Progenitor cell of endocrine pancreas (in vitro differentiated cells): ENCODE data around the gene ITGB1. TPM values are rescaled to one million over a fixed set of nuclear protein-coding genes. Genes with fewer than 3 reads are reported as not detected.

ENCODE experiments used
- DNase-seq: peaks from one replicate; pipeline ENCODE4 v3.0.0; 2021; ENCODE audit warnings: low spot score; ENCODE audit not compliant: unreplicated experiment
- H3K27ac Mint-ChIP-seq: 2 replicates; pipeline ENCODE4 v1.8.0; 2021; ENCODE audit warnings: mild to moderate bottlenecking, moderate library complexity, mixed read lengths
- H3K27me3 Mint-ChIP-seq: 2 replicates; pipeline ENCODE4 v1.8.0; 2021; ENCODE audit warnings: mixed read lengths
- H3K36me3 Mint-ChIP-seq: 2 replicates; pipeline ENCODE4 v1.8.0; 2022; ENCODE audit warnings: mixed read lengths; ENCODE audit not compliant: insufficient read depth
- H3K4me1 Mint-ChIP-seq: 2 replicates; pipeline ENCODE4 v1.8.0; 2021; ENCODE audit warnings: low read depth, mixed read lengths
- H3K4me3 Mint-ChIP-seq: 2 replicates; pipeline ENCODE4 v1.8.0; 2021; ENCODE audit warnings: low read depth, mild to moderate bottlenecking, moderate library complexity, mixed read lengths
- H3K9me3 Mint-ChIP-seq: 2 replicates; pipeline ENCODE4 v1.8.0; 2021; ENCODE audit warnings: low read depth, mixed read lengths
- CTCF ChIP-seq: fragments of 200-600 bp; sonication (generic); IDR thresholded peaks from one replicate; pipeline ENCODE4 v1.5.0; 2021; ENCODE audit warnings: antibody characterized with exemption, mild to moderate bottlenecking; ENCODE audit not compliant: unreplicated experiment
- total RNA-seq: library from RNA; stranded (reverse); gene quantifications from 2 replicates; pipeline ENCODE4 v1.2.1, GENCODE V29; 2021

ITGB1 gene
- total RNA-seq, 1 donor from 2014 or later: 382 TPM

- Mint-ChIP-seq H3K4me3 (no peak overlapping the region), H3K36me3 (peaks cover 25% of the 10 kb centered on the region), H3K9me3 (no peaks in the 10 kb centered on the region), H3K4me1 (peaks cover 6% of the 10 kb centered on the region), H3K27me3 (no peaks in the 10 kb centered on the region), H3K27ac (no peak overlapping the region)
- no peak for DNase-seq
- no peak for TF ChIP-seq CTCF
Observed at GRCh38 chr10:32932225-32932729, 25.8 kb downstream of the ITGB1 start.

- H3K27ac Mint-ChIP-seq: peak overlapping the region; percentile 87
- H3K4me1 Mint-ChIP-seq: peaks cover 6% of the 10 kb centered on the region
- DNase-seq: no peak
- H3K27me3 Mint-ChIP-seq: no peaks in the 10 kb centered on the region
- TF ChIP-seq CTCF: no peak
- H3K36me3 Mint-ChIP-seq: peaks cover 32% of the 10 kb centered on the region
- no peak overlapping the region for H3K4me3 Mint-ChIP-seq
- H3K9me3 Mint-ChIP-seq: peaks cover 1% of the 10 kb centered on the region
Observed at GRCh38 chr10:32931593-32931992, 26.4 kb downstream of the ITGB1 start.

GRCh38 chr10:32930036-32930435, 28.0 kb downstream of the ITGB1 start:
- Mint-ChIP-seq H3K4me3 (no peak overlapping the region), H3K27ac (no peak overlapping the region), H3K4me1 (peaks cover under 1% of the 10 kb centered on the region), H3K36me3 (peaks cover 37% of the 10 kb centered on the region), H3K9me3 (peaks cover 4% of the 10 kb centered on the region), H3K27me3 (no peaks in the 10 kb centered on the region)
- TF ChIP-seq CTCF: no peak
- no peak for DNase-seq

- H3K36me3 Mint-ChIP-seq: peaks cover 35% of the 10 kb centered on the region
- H3K27me3 Mint-ChIP-seq: no peaks in the 10 kb centered on the region
- H3K9me3 Mint-ChIP-seq: peaks cover 4% of the 10 kb centered on the region
- H3K27ac Mint-ChIP-seq: no peak overlapping the region
- H3K4me1 Mint-ChIP-seq: no peaks in the 10 kb centered on the region
- TF ChIP-seq CTCF: no peak
- H3K4me3 Mint-ChIP-seq: no peak overlapping the region
- no peak for DNase-seq
Observed at GRCh38 chr10:32929634-32930033, 28.4 kb downstream of the ITGB1 start.

GRCh38 chr10:32927750-32928149, 30.3 kb downstream of the ITGB1 start:
- peaks cover 4% of the 10 kb centered on the region for H3K9me3 Mint-ChIP-seq
- peaks cover 36% of the 10 kb centered on the region for H3K36me3 Mint-ChIP-seq
- H3K27me3 Mint-ChIP-seq: no peaks in the 10 kb centered on the region
- H3K4me3 Mint-ChIP-seq: no peak overlapping the region
- no peaks in the 10 kb centered on the region for H3K4me1 Mint-ChIP-seq
- TF ChIP-seq CTCF: no peak
- no peak overlapping the region for H3K27ac Mint-ChIP-seq
- DNase-seq: no peak
